Heart left ventricle (tissue), 16 donors: ENCODE measurements around the gene FSD1L. TPM values are rescaled to one million over a fixed set of nuclear protein-coding genes. Genes with fewer than 3 reads are reported as not detected.

Experiments
- ATAC-seq, 4 donors: fragments of 200-7000 bp; cut with Tn5 transposase; one replicate each; pipeline ENCODE4 v1.9.1; 2020 to 2022; ENCODE audit warnings: moderate library complexity in 4 of 4, mild to moderate bottlenecking in 3 of 4, moderate number of reproducible peaks in 1 of 4
- DNase-seq, 5 donors: peaks; one replicate each; pipeline ENCODE4 v3.0.0-alpha.2; 2020
- H3K27ac ChIP-seq, 12 donors: fragments of 200-600 bp; sonication (generic) in 4 of 12; one replicate each; pipeline versions ENCODE4 v1.5.0 to v1.8.0; 2016 to 2022; ENCODE audit warnings: mild to moderate bottlenecking in 2 of 12
- H3K27me3 ChIP-seq, 9 donors: fragments of 200-600 bp; sonication (generic) in 2 of 9; one replicate each; pipeline versions ENCODE4 v1.5.1 to v1.8.0; 2016 to 2022; ENCODE audit warnings: mild to moderate bottlenecking in 3 of 9
- H3K36me3 ChIP-seq, 9 donors: fragments of 200-600 bp; sonication (generic) in 2 of 9; one replicate each; pipeline versions ENCODE4 v1.5.0 to v1.8.0; 2018 to 2022; ENCODE audit warnings: mild to moderate bottlenecking in 2 of 9
- H3K4me1 ChIP-seq, 12 donors: fragments of 200-600 bp; sonication (generic) in 4 of 12; one replicate each; pipeline versions ENCODE4 v1.5.0 to v1.8.0; 2016 to 2022; ENCODE audit warnings: mild to moderate bottlenecking in 3 of 12
- H3K4me3 ChIP-seq, 12 donors: fragments of 200-600 bp; sonication (generic) in 4 of 12; one replicate each; pipeline versions ENCODE4 v1.5.0 to v1.8.0; 2017 to 2022; ENCODE audit warnings: mild to moderate bottlenecking in 9 of 12, moderate library complexity in 4 of 12
- H3K9me3 ChIP-seq, 12 donors: fragments of 200-600 bp; sonication (generic) in 4 of 12; one replicate each; pipeline versions ENCODE4 v1.5.0 to v1.8.0; 2016 to 2022; ENCODE audit warnings: mild to moderate bottlenecking in 1 of 12
- CTCF ChIP-seq, 12 donors: fragments of 200-600 bp; sonication (generic) in 4 of 12; IDR thresholded peaks; one replicate each; pipeline versions ENCODE4 v1.5.0 to v1.8.0; 2018 to 2022; ENCODE audit warnings: antibody characterized with exemption in 12 of 12, mild to moderate bottlenecking in 5 of 12
- POLR2A ChIP-seq, 2 donors: fragments of 450-650 bp; IDR thresholded peaks; one replicate each; pipeline ENCODE4 v1.6.1; 2017; ENCODE audit warnings: antibody characterized with exemption in 2 of 2, mild to moderate bottlenecking in 2 of 2, moderate library complexity in 2 of 2
- WGBS, 4 donors: extraction: QIAGEN DNeasy Blood & Tissue Kit in 2 of 4; methylation state at CpG; one replicate each; pipeline versions ENCODE4 v1.1.5 to v1.1.7; 2013 to 2018; 5-methylcytosine and 5-hydroxymethylcytosine counted together
- intact Hi-C, 10 donors: fragments of 100-400 bp; cut with DNase I; formaldehyde crosslinking; loops; one replicate each; pipeline versions ENCODE4 v1.11.1 to v1.14.2; 2022
- polyA plus RNA-seq, 2 donors: library from polyadenylated mRNA; stranded (reverse); fragments of 200-250 nt; gene quantifications; one replicate each; pipeline ENCODE4 v1.2.3, GENCODE V29; 2013
- total RNA-seq, 9 donors: library from RNA; depleted of rRNA in 2 of 9; stranded (reverse); fragments of >200 nt in 2 of 9; fragmentation: NEBNext Ultra II Directional in 3 of 9; extraction: Animal tissue kit (Norgen Biotek cat#: 25700) in 3 of 9; gene quantifications; one replicate each; pipeline versions ENCODE4 v1.1.0 to v1.2.4, GENCODE V29; 2016 to 2023
- donor health status: ischemic (EF 13 %, LVEDD 7.1; RV severe dilation, severe dysfunction).
- donor health status: healthy with polysubstance abuse.
- donor health status: DM: no; HTN: yes; CAD: no.
- donor health status: DM: no; HTN: no; CAD: no.
- donor health status: ischemic (EF 25% LVEDD 6.9; RV normal size, moderate dysfunction).
- donor health status: ischemic (EF 25% LVEDD 5.7; RV mildly dilated, moderate dysfunction).
- donor health status: healthy.
- donor health status: DM: yes; HTN: yes; CAD: no.
- donor health status: ischemic (EF 35%, LVEDD 5.7; RV mildly dilated, moderate dysfunction).
- donor health status: nonischemic (EF 11% LVEDD 7.7; RV severe dilation, severe dysfunction).
- donor health status: DM: yes; HTN: yes; CAD: no.
- donor health status: PGD.
- donor health status: ischemic (EF 29% LVEDD 5.4; RV normal size, mild dysfunction).
- donor health status: nonischemic (EF 23%, LVEDD 6.1; RV moderate dilation, normal function).

The FSD1L gene
- total and polyA plus RNA-seq, 11 donors, result 2.1 to 14.0 (median 7.3) TPM

- DNase-seq (no peak), ATAC-seq (no peak)
- intact Hi-C loops, result loop anchor here in 1 of 10 donors (10.0 kb wide), 1 partner anchor 271 kb away; no protein-coding TSS in a partner anchor
- Histone ChIP-seq H3K4me3 (no peak overlapping the region), H3K4me1 (peaks cover 0 to 48% (median 18%) of the 10 kb centered on the region in 12 donors), H3K27me3 (no peaks in the 10 kb centered on the region), H3K9me3 (no peaks in the 10 kb centered on the region), H3K36me3 (no peaks in the 10 kb centered on the region), H3K27ac (peak overlapping the region in 2 of 12 donors; percentile 15 to 40)
- 45 to 69% (median 52%) methylated on average over 4 of the region's 4 CpGs for WGBS, 4 donors
- no peak for TF ChIP-seq POLR2A (IDR thresholded peaks at IDR 0.05)
- no peak for TF ChIP-seq CTCF (IDR thresholded peaks at IDR 0.05)
Observed at GRCh38 chr9:105444130-105444529, 3.7 kb upstream of the FSD1L start.

GRCh38 chr9:105445203-105445881, 2.5 kb upstream of the FSD1L start:
- intact Hi-C loops, result loop anchor here in 1 of 10 donors (10.0 kb wide), 1 partner anchor 269 kb away; no protein-coding TSS in a partner anchor
- Histone ChIP-seq H3K27me3 (no peaks in the 10 kb centered on the region), H3K4me3 (no peak overlapping the region), H3K4me1 (peaks cover 0 to 49% (median 18%) of the 10 kb centered on the region in 12 donors), H3K9me3 (no peaks in the 10 kb centered on the region), H3K27ac (peak overlapping the region in 8 of 12 donors; percentile 6 to 57 (median 33)), H3K36me3 (no peaks in the 10 kb centered on the region)
- DNase-seq (peak in 3 of 5 donors; percentile 28 to 62 (median 35)), ATAC-seq (no peak)
- TF ChIP-seq CTCF (IDR thresholded peaks at IDR 0.05) (no peak), POLR2A (IDR thresholded peaks at IDR 0.05) (no peak)
- 67 to 76% (median 69%) methylated on average over 8 of the region's 8 CpGs for whole genome bisulfite sequencing, 4 donors

GRCh38 chr9:105447386-105447813, 434 bp upstream of the FSD1L start:
- Histone ChIP-seq H3K4me1 (peaks cover 0 to 43% (median 17%) of the 10 kb centered on the region in 12 donors), H3K4me3 (peak overlapping the region; percentile 69 to 99 (median 84)), H3K9me3 (no peaks in the 10 kb centered on the region), H3K36me3 (no peaks in the 10 kb centered on the region), H3K27me3 (no peaks in the 10 kb centered on the region), H3K27ac (peak overlapping the region; percentile 45 to 93 (median 80))
- intact Hi-C loops, result loop anchor here in 1 of 10 donors (10.0 kb wide), 1 partner anchor 267 kb away; no protein-coding TSS in a partner anchor
- TF ChIP-seq POLR2A (IDR thresholded peaks at IDR 0.05) (no peak), CTCF (IDR thresholded peaks at IDR 0.05) (no peak)
- DNase-seq (no peak), ATAC-seq (peak in 1 of 4 donors; percentile 9)
- WGBS, 4 donors, result 23 to 29% (median 27%) methylated on average over 16 of the region's 16 CpGs

GRCh38 chr9:105449081-105449480, 1.2 kb downstream of the FSD1L start:
- DNase-seq (no peak), ATAC-seq (no peak)
- no peaks in the 10 kb centered on the region for H3K27me3 ChIP-seq
- TF ChIP-seq POLR2A (IDR thresholded peaks at IDR 0.05) (no peak), CTCF (IDR thresholded peaks at IDR 0.05) (no peak)
- no peaks in the 10 kb centered on the region for H3K9me3 ChIP-seq
- no peaks in the 10 kb centered on the region for H3K36me3 ChIP-seq
- intact Hi-C loops, result loop anchor here in 1 of 10 donors (10.0 kb wide), 1 partner anchor 266 kb away; no protein-coding TSS in a partner anchor
- peak overlapping the region in 10 of 12 donors; percentile 69 to 99 (median 84) for H3K4me3 ChIP-seq
- WGBS, 4 donors, result 10 to 21% (median 14%) methylated on average over 2 of the region's 2 CpGs
- peaks cover 0 to 41% (median 13%) of the 10 kb centered on the region in 12 donors for H3K4me1 ChIP-seq
- H3K27ac ChIP-seq, result peak overlapping the region in 5 of 12 donors; percentile 75 to 93 (median 81)
